ENCODE data around the gene CEP131.

CEP131 gene

GRCh38 chr17:81222906-81223761 is at the start of gene CEP131:
Gene CEP131 (minus strand): TSS chr17:81222965. CDS start chr17:81220056, 2,909 bp downstream.
- DNase-seq (ENCODE audit: low read depth in 2 of 2), result peak; percentile 99 to 100

GRCh38 chr17:81271226-81271625 is 48.5 kb upstream of the CEP131 start:
- no peak for DNase-seq (ENCODE audit: low read depth in 2 of 2)

GRCh38 chr17:81270279-81270678 is 47.5 kb upstream of the CEP131 start:
- no peak for DNase-seq (ENCODE audit: low read depth in 2 of 2)

GRCh38 chr17:81267390-81268067 is 44.8 kb upstream of the CEP131 start:
- no peak for DNase-seq (ENCODE audit: low read depth in 2 of 2)

GRCh38 chr17:81265576-81265975 is 42.8 kb upstream of the CEP131 start:
- DNase-seq (ENCODE audit: low read depth in 2 of 2), result no peak

- DNase-seq (ENCODE audit: low read depth in 2 of 2), result no peak
Observed at GRCh38 chr17:81264640-81265039, 41.9 kb upstream of the CEP131 start.

GRCh38 chr17:81263371-81264181 is 40.8 kb upstream of the CEP131 start:
- DNase-seq (ENCODE audit: low read depth in 2 of 2), result no peak

GRCh38 chr17:81261582-81262336 is 39.0 kb upstream of the CEP131 start:
- no peak for DNase-seq (ENCODE audit: low read depth in 2 of 2)

- DNase-seq (ENCODE audit: low read depth in 2 of 2), result no peak
Observed at GRCh38 chr17:81261096-81261495, 38.3 kb upstream of the CEP131 start.

GRCh38 chr17:81260641-81261040 is 37.9 kb upstream of the CEP131 start:
- no peak for DNase-seq (ENCODE audit: low read depth in 2 of 2)

- no peak for DNase-seq (ENCODE audit: low read depth in 2 of 2)
Observed at GRCh38 chr17:81260171-81260570, 37.4 kb upstream of the CEP131 start.

- DNase-seq (ENCODE audit: low read depth in 2 of 2), result no peak
Observed at GRCh38 chr17:81259058-81259605, 36.4 kb upstream of the CEP131 start.

- no peak for DNase-seq (ENCODE audit: low read depth in 2 of 2)
Observed at GRCh38 chr17:81258292-81258691, 35.5 kb upstream of the CEP131 start.

GRCh38 chr17:81257533-81257932 is 34.8 kb upstream of the CEP131 start:
- no peak for DNase-seq (ENCODE audit: low read depth in 2 of 2)

GRCh38 chr17:81256616-81257015 is 33.9 kb upstream of the CEP131 start:
- DNase-seq (ENCODE audit: low read depth in 2 of 2), result no peak

- no peak for DNase-seq (ENCODE audit: low read depth in 2 of 2)
Observed at GRCh38 chr17:81254955-81255717, 32.4 kb upstream of the CEP131 start.

- DNase-seq (ENCODE audit: low read depth in 2 of 2), result peak in 1 of 2 donors; percentile 46
Observed at GRCh38 chr17:81253358-81254131, 30.8 kb upstream of the CEP131 start.

- DNase-seq (ENCODE audit: low read depth in 2 of 2), result no peak
Observed at GRCh38 chr17:81252987-81253329, 30.2 kb upstream of the CEP131 start.

- no peak for DNase-seq (ENCODE audit: low read depth in 2 of 2)
Observed at GRCh38 chr17:81252326-81252986, 29.7 kb upstream of the CEP131 start.

Measured in stimulated activated CD4-positive, alpha-beta T cell treated with anti-CD3 and anti-CD28 coated beads, Interleukin-15, amount 100 ng/mL, for 48 hours (primary cell).